ENCODE measurements around the gene NUMA1.

NUMA1 gene

GRCh38 chr11:72014761-72015320, 65.5 kb downstream of the NUMA1 start:
- no peak for DNase-seq

DNA sequence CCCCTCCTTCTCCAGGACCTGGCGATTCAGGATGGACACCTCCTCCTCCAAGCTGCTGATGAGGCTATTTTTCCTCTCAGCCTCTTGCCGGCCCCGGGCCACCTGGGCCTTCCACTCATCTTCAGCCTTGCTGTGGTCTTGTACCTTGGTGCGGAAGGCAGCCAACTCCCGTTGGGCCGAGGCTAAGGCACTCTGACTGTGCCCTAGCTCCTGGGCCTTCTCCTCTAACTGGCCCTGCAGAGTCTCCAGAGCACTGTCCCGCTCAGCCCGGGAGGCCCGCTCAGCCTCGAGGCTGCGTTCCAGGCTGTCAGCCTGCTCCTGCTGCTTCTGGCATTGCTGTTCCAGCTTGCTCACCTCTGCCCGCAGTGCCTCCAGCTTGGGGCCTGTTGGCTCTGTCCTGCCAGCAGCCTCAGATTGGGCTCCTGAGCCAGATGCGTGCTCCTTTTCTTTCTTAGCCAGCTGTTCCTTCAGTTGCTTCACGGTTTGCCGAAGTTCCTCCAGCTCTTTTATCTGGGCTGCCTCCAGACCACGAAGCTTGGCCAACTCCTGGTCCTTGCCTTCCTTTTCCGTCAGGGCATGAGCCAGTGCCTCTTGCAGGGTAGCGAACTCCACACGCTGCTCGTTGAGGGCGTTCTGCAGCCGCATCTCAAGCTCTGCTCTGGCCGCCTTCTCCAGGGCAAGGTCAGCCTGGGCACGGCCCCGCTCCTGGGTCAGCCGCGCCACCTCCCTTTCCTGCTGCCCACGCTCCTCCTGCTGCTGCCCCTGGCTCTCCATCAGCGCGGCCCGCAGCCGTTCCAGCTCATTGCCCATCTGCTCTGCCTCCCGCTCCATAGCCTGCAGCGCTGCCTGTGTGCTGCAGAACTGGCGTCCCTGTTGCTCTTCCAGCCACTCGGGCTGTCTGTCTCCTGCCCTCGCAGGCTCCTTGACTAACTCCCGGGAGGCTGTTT, 66.3 kb downstream of the NUMA1 start:
- DNase-seq: no peak

DNA sequence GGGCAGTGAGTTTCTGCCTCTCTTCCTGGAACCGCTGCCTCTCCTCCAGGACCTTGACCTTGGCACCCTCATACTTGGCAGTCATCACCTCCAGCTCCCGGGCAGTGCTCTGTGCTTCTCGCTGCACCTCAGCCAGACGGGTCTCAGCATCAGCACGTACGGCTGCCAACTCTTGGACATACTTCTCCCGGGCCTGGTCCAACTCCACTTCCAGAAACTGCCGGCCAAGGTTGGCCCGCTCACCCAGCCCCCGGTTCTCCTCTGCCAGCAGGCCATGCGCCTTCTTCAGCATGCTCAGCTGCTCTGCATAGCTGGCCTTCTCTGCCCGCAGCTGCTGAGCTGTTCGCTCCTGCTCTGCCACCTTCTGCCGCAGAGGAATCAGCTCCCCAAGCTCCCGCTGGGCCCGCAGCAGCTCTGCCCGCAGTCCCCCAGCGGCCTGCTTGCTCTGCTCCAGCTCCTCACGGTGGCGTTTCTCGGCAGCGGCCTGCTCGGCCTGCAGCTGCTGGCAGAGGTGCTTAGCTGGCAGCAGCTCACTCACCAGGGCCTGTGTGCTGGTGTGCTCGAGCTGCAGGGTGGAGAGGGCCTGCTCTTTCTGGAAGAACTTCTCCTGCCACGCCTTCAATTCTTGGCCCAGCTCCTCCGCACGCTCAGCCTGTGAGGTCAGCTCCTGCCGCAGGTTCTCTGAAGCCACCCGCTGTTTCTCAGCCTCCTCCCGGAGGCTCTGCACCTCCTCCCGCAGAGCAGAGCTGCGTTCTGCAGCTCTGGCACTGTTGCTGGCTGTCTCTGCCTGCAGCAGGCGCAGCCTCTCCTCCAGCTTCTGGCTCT, 67.2 kb downstream of the NUMA1 start:
- no peak for DNase-seq

DNA sequence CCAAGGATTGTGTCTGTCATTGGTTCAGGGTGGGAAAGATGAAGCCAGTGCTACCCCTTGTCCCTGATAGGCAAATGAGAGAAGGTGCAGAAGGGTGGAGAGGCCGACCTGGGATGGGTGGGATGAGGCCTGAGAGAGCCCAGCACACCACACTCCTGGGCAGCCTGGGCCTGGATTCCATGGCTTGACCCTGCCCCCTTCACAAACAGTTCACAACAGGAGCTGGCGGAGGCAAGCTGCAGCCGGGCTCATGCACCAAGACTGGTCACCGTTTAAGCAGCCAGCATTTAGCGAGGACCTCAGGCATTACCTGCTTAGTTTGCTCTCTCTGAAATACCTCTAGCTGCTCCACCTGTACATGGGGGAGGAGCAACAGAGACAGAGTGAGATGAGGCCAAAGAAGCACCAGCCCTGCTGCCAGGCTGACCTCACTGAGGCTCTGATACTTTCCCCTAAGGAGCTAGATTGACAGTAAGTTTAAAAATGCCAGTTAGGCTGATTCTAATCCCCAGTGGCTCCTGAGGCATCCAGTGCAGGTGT, 68.2 kb downstream of the NUMA1 start:
- no peak for DNase-seq

DNA sequence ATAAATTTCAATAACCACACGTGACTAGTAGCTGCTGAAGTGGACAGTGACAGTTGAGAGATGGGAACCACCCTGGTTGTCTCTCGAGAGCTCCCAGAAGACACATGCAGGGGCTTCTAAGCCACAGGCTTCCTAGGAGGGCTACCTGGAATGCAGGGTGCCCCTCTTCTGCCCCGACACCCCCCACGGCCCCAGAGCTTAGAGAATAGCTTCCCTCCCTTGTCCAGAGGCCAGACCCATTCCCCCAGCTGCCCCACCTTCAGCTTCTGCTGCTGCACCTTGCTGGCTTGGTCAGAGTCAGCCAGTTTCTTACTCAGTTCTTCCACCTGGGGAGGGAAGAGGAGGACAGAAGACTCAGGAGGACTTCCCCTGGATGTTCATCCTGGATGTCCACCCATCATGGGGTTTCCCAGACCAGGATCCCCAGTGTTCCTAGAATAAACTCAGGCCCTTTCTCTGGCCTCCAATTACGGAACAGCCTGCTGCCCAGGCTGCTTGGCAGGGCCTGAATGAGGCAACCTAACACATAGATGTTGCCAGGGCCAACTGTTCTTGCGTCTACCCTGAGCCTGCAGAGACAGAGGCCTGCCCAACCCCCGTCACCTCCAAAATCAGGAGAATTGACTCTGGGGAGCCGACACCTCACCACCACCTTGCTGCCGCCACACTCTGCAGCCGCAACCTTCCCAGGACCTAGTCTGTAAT, 69.7 kb downstream of the NUMA1 start:
- DNase-seq: no peak

GRCh38 chr11:72009156-72009555, 71.2 kb downstream of the NUMA1 start:
- DNase-seq: no peak

GRCh38 chr11:72008728-72009127, 71.6 kb downstream of the NUMA1 start:
- DNase-seq: no peak

- DNase-seq: no peak
Observed at GRCh38 chr11:72007587-72007986, 72.8 kb downstream of the NUMA1 start.

DNA sequence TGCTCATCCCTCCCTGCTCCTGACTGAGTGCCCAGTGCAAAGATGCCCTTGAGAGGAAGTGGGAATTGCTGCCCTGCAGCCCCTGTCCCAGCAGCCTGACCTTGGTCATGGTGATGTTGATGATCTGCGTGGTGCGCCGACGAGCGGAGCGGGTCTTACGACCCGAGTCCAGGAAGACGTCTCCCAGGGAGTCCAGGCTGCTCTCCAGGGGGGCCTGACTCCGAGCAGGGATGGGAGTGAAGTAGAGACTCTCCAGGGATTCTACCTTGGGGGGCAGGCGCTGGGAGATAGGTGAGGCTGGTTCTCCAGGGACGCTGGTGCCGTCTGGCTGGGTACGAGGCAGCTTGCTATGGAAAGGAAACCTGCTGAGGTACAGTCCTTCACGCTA, 73.3 kb downstream of the NUMA1 start:
- DNase-seq: no peak

DNA sequence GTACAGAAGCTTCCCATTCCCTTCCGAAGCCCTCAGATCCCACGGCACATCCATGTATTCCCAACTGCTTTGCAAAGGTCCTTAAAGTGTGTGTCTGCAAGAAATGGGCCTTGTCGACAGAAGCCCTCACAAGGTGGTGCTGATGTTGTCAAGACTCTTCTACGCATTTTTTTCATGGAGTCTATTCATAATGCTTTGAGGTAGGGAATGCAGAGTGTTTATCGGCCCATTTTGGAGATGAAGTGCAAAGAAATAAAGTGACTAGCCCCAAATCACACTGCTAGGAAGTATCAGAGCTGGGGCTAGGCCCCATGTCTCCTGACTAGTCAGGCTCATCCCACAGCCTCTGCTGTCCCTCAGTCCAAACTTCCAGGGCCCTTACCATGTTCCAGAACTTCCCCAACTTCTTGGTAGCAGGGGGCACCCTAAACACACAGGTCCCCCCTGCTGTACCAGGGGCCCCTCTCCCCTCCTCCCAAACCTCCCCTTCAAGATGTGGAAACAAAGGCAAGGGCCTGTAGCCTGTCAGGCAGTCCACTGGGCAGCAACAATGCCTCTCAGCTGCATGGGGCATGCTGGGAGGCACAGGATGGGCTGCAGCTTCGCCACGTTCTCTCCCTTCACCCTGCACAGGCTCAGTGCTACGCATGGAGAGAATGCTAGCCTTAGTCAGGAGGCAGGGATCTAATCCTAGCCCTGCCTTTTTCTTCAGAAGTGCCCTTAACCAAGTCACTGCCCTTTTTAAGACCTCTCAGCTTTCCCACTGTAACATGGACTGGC, 73.8 kb downstream of the NUMA1 start:
- no peak for DNase-seq

DNA sequence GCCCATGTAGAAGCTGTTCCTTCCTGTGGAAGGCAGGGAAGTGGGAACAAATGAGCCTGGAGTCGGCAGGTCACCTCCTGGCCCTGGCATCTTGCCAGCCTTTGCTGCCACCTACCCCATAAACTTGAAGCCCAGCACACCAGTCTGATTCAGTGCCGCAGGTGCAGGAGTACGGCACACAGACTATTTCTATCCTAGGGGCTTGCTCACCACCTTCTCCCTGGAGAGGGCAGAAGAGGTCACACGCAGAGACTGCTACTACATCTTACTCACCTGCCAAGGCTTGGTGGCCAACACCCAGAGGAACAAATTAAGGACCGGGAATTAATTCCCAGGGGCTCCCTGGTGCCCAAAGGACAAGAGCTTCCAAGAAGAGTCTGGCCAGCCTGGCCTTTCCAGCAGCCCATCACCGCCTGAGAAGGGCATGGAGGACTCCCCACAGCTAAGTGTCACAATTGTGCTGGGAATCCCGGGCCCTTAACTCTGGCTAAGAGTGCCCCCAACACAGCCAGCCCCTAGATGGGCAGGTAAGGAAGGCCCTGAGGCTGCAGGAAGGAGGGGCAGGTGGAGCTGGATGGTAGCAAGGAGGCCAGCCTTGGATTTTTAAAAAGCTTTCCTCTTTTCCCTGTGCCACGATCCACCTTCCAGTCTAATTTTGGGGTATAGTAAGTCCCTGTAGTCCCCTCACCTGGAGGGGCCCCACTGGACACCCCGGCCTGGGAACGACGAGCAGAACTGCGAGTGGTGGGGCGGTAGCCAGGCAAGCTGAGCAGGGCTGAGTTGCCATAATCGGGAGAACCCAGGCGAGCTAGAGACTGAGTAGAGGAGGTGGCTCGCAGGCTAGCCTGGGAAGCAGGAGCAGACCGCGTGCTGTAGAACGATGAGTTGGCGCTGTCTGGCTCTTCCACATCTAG, 74.7 kb downstream of the NUMA1 start:
- no peak for DNase-seq

- no peak for DNase-seq
Observed at GRCh38 chr11:72004515-72005346, 75.6 kb downstream of the NUMA1 start.

GRCh38 chr11:72003776-72004171, 76.6 kb downstream of the NUMA1 start:
- no peak for DNase-seq

GRCh38 chr11:72002841-72003775, 77.2 kb downstream of the NUMA1 start:
- DNase-seq: no peak

GRCh38 chr11:72001834-72002591, 78.3 kb downstream of the NUMA1 start:
- DNase-seq: no peak

DNA sequence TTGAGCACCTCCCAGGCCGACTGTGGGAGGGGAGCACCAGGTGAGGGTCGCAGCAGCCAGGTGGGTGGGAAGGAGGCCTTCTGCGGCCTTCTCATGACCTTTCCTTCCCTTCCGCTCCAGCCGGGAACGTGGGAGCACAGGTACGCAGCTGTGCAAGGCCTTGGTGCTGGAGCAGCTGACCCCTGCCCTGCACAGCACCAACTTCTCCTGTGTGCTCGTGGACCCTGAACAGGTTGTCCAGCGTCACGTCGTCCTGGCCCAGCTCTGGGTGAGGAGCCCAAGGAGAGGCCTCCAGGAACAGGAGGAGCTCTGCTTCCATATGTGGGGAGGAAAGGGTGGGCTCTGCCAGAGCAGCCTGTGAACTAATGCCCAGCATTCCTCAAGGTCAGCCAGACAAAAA, 79.1 kb downstream of the NUMA1 start:
- no peak for DNase-seq

DNA sequence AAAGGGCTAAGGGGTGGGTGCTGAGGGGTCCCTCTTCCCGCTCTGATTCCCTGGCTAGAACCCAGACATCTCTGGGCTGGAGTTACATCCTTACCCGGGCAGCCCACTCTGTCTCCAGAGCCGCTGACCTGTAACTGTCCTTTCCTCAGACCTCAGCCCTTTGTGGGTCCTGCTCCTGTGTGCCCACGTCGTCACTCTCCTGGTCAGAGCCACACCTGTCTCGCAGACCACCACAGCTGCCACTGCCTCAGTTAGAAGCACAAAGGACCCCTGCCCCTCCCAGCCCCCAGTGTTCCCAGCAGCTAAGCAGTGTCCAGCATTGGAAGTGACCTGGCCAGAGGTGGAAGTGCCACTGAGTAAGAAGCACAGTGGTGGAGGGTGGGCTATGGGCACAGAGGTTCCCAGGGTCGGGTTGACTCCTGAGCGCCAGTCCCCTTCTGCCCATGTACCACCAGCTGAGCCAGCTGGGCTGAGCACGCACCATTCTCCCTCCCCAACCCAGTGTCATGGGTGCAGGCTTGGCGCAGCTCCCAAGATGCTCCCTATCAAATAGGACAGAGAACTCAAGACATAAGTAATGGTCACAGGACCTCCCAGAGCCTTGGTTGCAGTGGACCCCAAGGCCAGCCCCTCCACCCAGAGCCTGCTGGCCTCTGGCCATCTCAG, 80.0 kb downstream of the NUMA1 start:
- no peak for DNase-seq
